GM20431 (cell line): ENCODE measurements around the gene IQCC.

Experiments
- in situ Hi-C: fragments of 300-500 bp; cut with MseI, MboI; formaldehyde crosslinking; loops from one replicate; pipeline ENCODE4 v1.15.0; 2020; ENCODE audit warnings: low sequenced_read_pairs; ENCODE audit not compliant: unreplicated experiment

The IQCC gene

DNA sequence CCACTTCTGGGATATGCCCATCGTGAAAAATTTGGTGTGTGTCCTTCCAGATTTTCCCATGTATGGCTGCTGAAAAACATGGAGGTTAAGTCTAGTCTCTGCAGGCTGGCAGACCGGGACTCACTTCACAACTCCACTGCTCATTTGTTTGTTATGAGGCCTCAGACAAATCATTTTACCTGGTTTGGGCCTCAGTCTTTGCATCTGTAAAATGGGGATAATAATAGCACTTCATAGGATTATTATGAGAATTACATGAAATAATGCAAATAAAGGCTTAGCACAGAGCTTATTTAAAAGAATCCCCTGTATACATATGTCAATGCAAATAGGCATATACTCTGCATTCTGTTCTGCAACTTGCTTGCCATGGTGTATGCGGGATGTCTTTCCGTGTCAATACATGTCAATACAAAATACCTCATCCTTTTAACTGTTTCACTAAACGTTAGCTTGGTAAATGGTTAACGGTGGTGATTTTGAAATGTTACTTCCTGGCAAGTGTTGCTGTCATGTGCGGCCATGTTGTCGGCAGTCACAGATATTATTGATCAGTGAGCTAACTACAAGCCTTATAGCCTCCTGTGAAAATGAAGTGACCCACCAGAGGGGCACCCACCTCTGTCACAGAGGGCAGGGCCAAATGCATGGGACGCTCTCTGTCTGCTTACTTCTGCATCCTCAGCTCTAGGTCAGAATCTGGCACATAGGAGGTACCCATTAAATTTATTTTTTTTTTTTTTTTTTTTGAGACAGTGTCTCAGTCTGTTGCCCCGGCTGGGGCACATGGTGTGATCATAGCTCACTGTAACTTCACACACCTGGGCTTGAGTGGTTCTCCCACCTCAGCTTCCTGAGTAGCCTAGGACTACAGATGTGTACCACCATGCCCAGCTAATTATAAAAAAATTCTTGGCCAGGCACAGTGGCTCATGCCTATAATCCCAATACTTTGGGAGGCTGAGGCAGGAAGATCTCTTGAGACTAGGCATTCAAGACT lies 49.9 kb downstream of the IQCC start:
- in situ Hi-C loops, result no loop called here

DNA sequence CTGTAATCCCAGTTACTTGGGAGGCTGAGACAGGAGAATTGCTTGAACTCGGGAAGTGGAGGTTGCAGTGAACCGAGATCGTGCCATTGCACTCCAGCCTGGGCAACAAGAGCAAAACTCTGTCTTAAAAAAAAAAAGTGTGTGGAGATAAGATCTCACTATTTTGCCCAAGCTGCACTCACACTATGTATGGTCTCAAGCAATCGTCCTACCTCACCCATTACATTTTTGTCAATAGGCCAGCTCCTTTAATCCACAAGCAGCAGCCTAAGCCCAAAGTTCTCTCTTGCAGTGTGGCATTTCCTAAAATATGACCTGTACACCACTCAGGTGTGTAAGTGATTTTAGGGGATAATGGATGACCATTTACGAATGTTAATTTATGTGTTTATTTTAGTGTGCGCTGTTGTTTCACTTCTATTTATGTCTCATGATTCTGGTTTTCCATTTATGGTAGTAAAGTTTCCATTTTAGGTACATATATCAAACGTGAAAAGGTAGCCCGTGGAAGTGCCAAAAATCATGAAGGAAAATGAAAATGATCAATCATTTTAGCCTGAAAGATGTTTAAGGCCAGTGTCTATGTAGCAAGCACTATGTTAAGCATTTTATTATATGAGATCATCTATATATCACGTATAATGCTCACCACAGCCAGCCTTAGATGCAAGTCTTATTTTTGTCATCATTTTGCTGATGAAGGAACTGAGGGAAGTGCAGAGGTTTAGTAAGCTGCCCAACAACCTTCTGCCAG lies 51.2 kb downstream of the IQCC start:
- in situ Hi-C loops, result no loop called here

DNA sequence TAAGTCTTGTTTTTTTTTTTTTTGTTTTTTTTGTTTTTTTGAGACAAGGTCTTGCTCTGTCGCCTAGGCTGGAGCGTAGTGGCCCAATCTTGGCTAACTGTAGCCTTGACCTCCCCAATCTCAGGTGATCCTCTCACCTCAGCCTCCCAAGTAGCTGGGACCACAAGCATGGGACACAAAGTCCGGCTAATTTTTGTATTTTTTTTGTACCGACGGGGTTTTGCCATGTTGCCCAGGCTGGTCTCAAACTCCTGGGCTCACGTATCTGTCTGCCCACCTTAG lies 51.7 kb downstream of the IQCC start:
- in situ Hi-C loops, result no loop called here
